GM12878 (cell line): Measurements from ENCODE around the gene PSMD13. TPM values are rescaled to one million over a fixed set of nuclear protein-coding genes. Genes with fewer than 3 reads are reported as not detected.

Source experiments
- BCLAF1 ChIP-seq: fragments of 450-650 bp; IDR thresholded peaks from 2 replicates; pipeline ENCODE4 v1.6.1; 2017; ENCODE audit warnings: antibody characterized with exemption, mild to moderate bottlenecking, moderate library complexity
- FOXM1 ChIP-seq: IDR thresholded peaks from 2 replicates; pipeline ENCODE4 v1.6.1; 2012; ENCODE audit warnings: low read depth, mild to moderate bottlenecking, inconsistent platforms, low read length, moderate library complexity
- GATAD2B ChIP-seq: fragments of 450-650 bp; conservative IDR thresholded peaks from 2 replicates; pipeline ENCODE4 v1.6.1; 2017; ENCODE audit warnings: low read depth, mild to moderate bottlenecking, moderate library complexity
- LARP7 ChIP-seq: fragments of 450-650 bp; IDR thresholded peaks from 2 replicates; pipeline ENCODE4 v1.6.1; 2017; ENCODE audit warnings: mild to moderate bottlenecking
- POLR2A ChIP-seq: IDR thresholded peaks from 2 replicates; pipeline ENCODE4 v1.6.1; 2011; ENCODE audit warnings: low read depth, mild to moderate bottlenecking, low read length
- POLR2AphosphoS2 ChIP-seq: IDR thresholded peaks from 2 replicates; pipeline ENCODE4 v1.6.1; 2011; ENCODE audit warnings: low read depth, mild to moderate bottlenecking, low read length, improper control_type of control experiment, moderate library complexity
- STAT3 ChIP-seq: IDR thresholded peaks from 2 replicates; pipeline ENCODE4 v1.6.1; 2011; ENCODE audit warnings: low read depth, low read length, improper control_type of control experiment
- polyA plus RNA-seq, 11 experiments: library from polyadenylated mRNA; depleted of rRNA in 4 of 11; unstranded in 6 of 11; stranded (reverse) in 5 of 11; fragments of >200 nt; fragmentation: Nextera tagmentation in 4 of 11; fragmentation: Illumina TruSeq in 1 of 11; extraction: Ambion mirVana in 4 of 11; extraction: Trizol in 1 of 11; gene quantifications; 1 replicate in 1 of 11; 2 replicates in 10 of 11; pipeline versions ENCODE4 v1.2.1 to v1.2.3, GENCODE V29; 2011 to 2016; ENCODE audit warnings: inconsistent platforms in 2 of 11, missing spikeins in 2 of 11, low read depth in 1 of 11
- total RNA-seq, 4 experiments: library from RNA; depleted of rRNA in 3 of 4; stranded (reverse); fragments of >200 nt in 3 of 4; fragmentation: Illumina TruSeq in 1 of 4; extraction: Trizol in 1 of 4; gene quantifications; 2 replicates each; pipeline versions ENCODE4 v1.2.1 to v1.2.3, GENCODE V29; 2013 to 2021
- TF ChIP-seq, protein P1 (sequence below): fragments of 450-650 bp; IDR thresholded peaks from 2 replicates; pipeline ENCODE4 v1.6.1; 2018; ENCODE audit warnings: borderline replicate concordance, mild to moderate bottlenecking; ENCODE audit not compliant: partially characterized antibody
- TF ChIP-seq, protein P2 (sequence below): IDR thresholded peaks from 2 replicates; pipeline ENCODE4 v1.6.1; 2012; ENCODE audit warnings: improper control_type of control experiment, low read depth, low read length; ENCODE audit not compliant: insufficient replicate concordance
- TF ChIP-seq, protein P3 (sequence below): IDR thresholded peaks from 2 replicates; pipeline ENCODE4 v1.6.1; 2011; ENCODE audit warnings: borderline replicate concordance, low read depth, mild to moderate bottlenecking, moderate library complexity, low read length; ENCODE audit not compliant: insufficient read depth, poor library complexity, severe bottlenecking
- TF ChIP-seq, protein P4 (sequence below): fragments of 450-650 bp; IDR thresholded peaks from 2 replicates; pipeline ENCODE4 v1.6.1; 2017; ENCODE audit warnings: mild to moderate bottlenecking, moderate library complexity

PSMD13 gene
- total and polyA plus RNA-seq, 10 of the 15 experiments (the other 5 are each of a cell fraction or from before 2014, with no cell fraction given), result 141 to 303 (median 177) TPM

GRCh38 chr11:288478-289397 lies 52.0 kb downstream of the PSMD13 start, which contains the start of gene PGGHG (continued):
- TF ChIP-seq, protein P1, sequence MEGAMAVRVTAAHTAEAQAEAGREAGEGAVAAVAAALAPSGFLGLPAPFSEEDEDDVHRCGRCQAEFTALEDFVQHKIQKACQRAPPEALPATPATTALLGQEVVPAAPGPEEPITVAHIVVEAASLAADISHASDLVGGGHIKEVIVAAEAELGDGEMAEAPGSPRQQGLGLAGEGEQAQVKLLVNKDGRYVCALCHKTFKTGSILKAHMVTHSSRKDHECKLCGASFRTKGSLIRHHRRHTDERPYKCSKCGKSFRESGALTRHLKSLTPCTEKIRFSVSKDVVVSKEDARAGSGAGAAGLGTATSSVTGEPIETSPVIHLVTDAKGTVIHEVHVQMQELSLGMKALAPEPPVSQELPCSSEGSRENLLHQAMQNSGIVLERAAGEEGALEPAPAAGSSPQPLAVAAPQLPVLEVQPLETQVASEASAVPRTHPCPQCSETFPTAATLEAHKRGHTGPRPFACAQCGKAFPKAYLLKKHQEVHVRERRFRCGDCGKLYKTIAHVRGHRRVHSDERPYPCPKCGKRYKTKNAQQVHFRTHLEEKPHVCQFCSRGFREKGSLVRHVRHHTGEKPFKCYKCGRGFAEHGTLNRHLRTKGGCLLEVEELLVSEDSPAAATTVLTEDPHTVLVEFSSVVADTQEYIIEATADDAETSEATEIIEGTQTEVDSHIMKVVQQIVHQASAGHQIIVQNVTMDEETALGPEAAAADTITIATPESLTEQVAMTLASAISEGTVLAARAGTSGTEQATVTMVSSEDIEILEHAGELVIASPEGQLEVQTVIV, result no peak
- TF ChIP-seq GATAD2B, result peak; percentile 46; the same call in 1 of the 2 replicates
- TF ChIP-seq BCLAF1, result no peak
- TF ChIP-seq FOXM1, result no peak
- TF ChIP-seq LARP7, result no peak
- TF ChIP-seq, protein P2, sequence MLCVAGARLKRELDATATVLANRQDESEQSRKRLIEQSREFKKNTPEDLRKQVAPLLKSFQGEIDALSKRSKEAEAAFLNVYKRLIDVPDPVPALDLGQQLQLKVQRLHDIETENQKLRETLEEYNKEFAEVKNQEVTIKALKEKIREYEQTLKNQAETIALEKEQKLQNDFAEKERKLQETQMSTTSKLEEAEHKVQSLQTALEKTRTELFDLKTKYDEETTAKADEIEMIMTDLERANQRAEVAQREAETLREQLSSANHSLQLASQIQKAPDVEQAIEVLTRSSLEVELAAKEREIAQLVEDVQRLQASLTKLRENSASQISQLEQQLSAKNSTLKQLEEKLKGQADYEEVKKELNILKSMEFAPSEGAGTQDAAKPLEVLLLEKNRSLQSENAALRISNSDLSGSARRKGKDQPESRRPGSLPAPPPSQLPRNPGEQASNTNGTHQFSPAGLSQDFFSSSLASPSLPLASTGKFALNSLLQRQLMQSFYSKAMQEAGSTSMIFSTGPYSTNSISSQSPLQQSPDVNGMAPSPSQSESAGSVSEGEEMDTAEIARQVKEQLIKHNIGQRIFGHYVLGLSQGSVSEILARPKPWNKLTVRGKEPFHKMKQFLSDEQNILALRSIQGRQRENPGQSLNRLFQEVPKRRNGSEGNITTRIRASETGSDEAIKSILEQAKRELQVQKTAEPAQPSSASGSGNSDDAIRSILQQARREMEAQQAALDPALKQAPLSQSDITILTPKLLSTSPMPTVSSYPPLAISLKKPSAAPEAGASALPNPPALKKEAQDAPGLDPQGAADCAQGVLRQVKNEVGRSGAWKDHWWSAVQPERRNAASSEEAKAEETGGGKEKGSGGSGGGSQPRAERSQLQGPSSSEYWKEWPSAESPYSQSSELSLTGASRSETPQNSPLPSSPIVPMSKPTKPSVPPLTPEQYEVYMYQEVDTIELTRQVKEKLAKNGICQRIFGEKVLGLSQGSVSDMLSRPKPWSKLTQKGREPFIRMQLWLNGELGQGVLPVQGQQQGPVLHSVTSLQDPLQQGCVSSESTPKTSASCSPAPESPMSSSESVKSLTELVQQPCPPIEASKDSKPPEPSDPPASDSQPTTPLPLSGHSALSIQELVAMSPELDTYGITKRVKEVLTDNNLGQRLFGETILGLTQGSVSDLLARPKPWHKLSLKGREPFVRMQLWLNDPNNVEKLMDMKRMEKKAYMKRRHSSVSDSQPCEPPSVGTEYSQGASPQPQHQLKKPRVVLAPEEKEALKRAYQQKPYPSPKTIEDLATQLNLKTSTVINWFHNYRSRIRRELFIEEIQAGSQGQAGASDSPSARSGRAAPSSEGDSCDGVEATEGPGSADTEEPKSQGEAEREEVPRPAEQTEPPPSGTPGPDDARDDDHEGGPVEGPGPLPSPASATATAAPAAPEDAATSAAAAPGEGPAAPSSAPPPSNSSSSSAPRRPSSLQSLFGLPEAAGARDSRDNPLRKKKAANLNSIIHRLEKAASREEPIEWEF, result no peak
- TF ChIP-seq, protein P3, sequence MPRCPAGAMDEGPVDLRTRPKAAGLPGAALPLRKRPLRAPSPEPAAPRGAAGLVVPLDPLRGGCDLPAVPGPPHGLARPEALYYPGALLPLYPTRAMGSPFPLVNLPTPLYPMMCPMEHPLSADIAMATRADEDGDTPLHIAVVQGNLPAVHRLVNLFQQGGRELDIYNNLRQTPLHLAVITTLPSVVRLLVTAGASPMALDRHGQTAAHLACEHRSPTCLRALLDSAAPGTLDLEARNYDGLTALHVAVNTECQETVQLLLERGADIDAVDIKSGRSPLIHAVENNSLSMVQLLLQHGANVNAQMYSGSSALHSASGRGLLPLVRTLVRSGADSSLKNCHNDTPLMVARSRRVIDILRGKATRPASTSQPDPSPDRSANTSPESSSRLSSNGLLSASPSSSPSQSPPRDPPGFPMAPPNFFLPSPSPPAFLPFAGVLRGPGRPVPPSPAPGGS, result no peak
- TF ChIP-seq POLR2A, result peak; percentile 73
- TF ChIP-seq, protein P4, sequence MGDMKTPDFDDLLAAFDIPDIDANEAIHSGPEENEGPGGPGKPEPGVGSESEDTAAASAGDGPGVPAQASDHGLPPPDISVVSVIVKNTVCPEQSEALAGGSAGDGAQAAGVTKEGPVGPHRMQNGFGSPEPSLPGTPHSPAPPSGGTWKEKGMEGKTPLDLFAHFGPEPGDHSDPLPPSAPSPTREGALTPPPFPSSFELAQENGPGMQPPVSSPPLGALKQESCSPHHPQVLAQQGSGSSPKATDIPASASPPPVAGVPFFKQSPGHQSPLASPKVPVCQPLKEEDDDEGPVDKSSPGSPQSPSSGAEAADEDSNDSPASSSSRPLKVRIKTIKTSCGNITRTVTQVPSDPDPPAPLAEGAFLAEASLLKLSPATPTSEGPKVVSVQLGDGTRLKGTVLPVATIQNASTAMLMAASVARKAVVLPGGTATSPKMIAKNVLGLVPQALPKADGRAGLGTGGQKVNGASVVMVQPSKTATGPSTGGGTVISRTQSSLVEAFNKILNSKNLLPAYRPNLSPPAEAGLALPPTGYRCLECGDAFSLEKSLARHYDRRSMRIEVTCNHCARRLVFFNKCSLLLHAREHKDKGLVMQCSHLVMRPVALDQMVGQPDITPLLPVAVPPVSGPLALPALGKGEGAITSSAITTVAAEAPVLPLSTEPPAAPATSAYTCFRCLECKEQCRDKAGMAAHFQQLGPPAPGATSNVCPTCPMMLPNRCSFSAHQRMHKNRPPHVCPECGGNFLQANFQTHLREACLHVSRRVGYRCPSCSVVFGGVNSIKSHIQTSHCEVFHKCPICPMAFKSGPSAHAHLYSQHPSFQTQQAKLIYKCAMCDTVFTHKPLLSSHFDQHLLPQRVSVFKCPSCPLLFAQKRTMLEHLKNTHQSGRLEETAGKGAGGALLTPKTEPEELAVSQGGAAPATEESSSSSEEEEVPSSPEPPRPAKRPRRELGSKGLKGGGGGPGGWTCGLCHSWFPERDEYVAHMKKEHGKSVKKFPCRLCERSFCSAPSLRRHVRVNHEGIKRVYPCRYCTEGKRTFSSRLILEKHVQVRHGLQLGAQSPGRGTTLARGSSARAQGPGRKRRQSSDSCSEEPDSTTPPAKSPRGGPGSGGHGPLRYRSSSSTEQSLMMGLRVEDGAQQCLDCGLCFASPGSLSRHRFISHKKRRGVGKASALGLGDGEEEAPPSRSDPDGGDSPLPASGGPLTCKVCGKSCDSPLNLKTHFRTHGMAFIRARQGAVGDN, result peak; percentile 75; the same call in 1 of the 2 replicates
- no peak for TF ChIP-seq POLR2AphosphoS2
- no peak for TF ChIP-seq STAT3
